ENCODE measurements around the gene TOMM22. TPM values are rescaled to one million over a fixed set of nuclear protein-coding genes. Genes with fewer than 3 reads are reported as not detected.

TOMM22 gene
- polyA plus RNA-seq, 4 donors = 42.5 to 82.5 (median 52.0) TPM

- WGBS, 3 donors = 87 to 89% (median 88%) methylated on average over 6 of the region's 6 CpGs
- peaks cover 0 to 13% (median 0%) of the 10 kb centered on the region in 3 donors for H3K4me1 ChIP-seq (ENCODE audit: control insufficient read depth in 3 of 3, insufficient read depth in 2 of 3, low read depth in 1 of 3, low read length in 2 of 3)
- no peak overlapping the region for H3K4me3 ChIP-seq (ENCODE audit: low read depth in 1 of 3, low read length in 3 of 3)
- H3K36me3 ChIP-seq (ENCODE audit: control insufficient read depth in 3 of 3, insufficient read depth in 2 of 3, low read depth in 1 of 3, low read length in 3 of 3) = peaks cover 32 to 97% (median 34%) of the 10 kb centered on the region in 3 donors
- DNase-seq = no peak
- H3K27ac ChIP-seq (ENCODE audit: low read depth in 1 of 3, low read length in 2 of 3) = no peak overlapping the region
- FAIRE-seq = no peak
- no peaks in the 10 kb centered on the region for H3K27me3 ChIP-seq (ENCODE audit: control insufficient read depth in 3 of 3, insufficient read depth in 3 of 3, low read length in 3 of 3)
- no peaks in the 10 kb centered on the region for H3K9me3 ChIP-seq (ENCODE audit: control insufficient read depth in 2 of 2, insufficient read depth in 1 of 2, low read depth in 1 of 2, low read length in 1 of 2)
Measured at GRCh38 chr22:38729946-38730345, 48.2 kb downstream of the TOMM22 start.

- 95 to 97% (median 96%) methylated on average over 12 to 13 of the region's 13 CpGs for whole genome bisulfite sequencing, 3 donors
- no peak for DNase-seq
- no peak overlapping the region for H3K27ac ChIP-seq (ENCODE audit: low read depth in 1 of 3, low read length in 2 of 3)
- no peak for FAIRE-seq
- no peak overlapping the region for H3K4me3 ChIP-seq (ENCODE audit: low read depth in 1 of 3, low read length in 3 of 3)
- H3K9me3 ChIP-seq (ENCODE audit: control insufficient read depth in 2 of 2, insufficient read depth in 1 of 2, low read depth in 1 of 2, low read length in 1 of 2) = no peaks in the 10 kb centered on the region
- H3K4me1 ChIP-seq (ENCODE audit: control insufficient read depth in 3 of 3, insufficient read depth in 2 of 3, low read depth in 1 of 3, low read length in 2 of 3) = peaks cover 0 to 13% (median 0%) of the 10 kb centered on the region in 3 donors
- peaks cover 32 to 100% (median 33%) of the 10 kb centered on the region in 3 donors for H3K36me3 ChIP-seq (ENCODE audit: control insufficient read depth in 3 of 3, insufficient read depth in 2 of 3, low read depth in 1 of 3, low read length in 3 of 3)
- no peaks in the 10 kb centered on the region for H3K27me3 ChIP-seq (ENCODE audit: control insufficient read depth in 3 of 3, insufficient read depth in 3 of 3, low read length in 3 of 3)
Measured at GRCh38 chr22:38730411-38730871, 48.7 kb downstream of the TOMM22 start.

- WGBS, 3 donors = 83 to 91% (median 84%) methylated on average over 6 of the region's 6 CpGs
- DNase-seq = no peak
- peaks cover 0 to 13% (median 0%) of the 10 kb centered on the region in 3 donors for H3K4me1 ChIP-seq (ENCODE audit: control insufficient read depth in 3 of 3, insufficient read depth in 2 of 3, low read depth in 1 of 3, low read length in 2 of 3)
Measured at GRCh38 chr22:38731703-38732161, 50.0 kb downstream of the TOMM22 start.

GRCh38 chr22:38732251-38732815, 50.6 kb downstream of the TOMM22 start:
- Histone ChIP-seq H3K36me3 (ENCODE audit: control insufficient read depth in 3 of 3, insufficient read depth in 2 of 3, low read depth in 1 of 3, low read length in 3 of 3) (peaks cover 21 to 100% (median 22%) of the 10 kb centered on the region in 3 donors), H3K9me3 (ENCODE audit: control insufficient read depth in 2 of 2, insufficient read depth in 1 of 2, low read depth in 1 of 2, low read length in 1 of 2) (no peaks in the 10 kb centered on the region), H3K27me3 (ENCODE audit: control insufficient read depth in 3 of 3, insufficient read depth in 3 of 3, low read length in 3 of 3) (no peaks in the 10 kb centered on the region), H3K4me1 (ENCODE audit: control insufficient read depth in 3 of 3, insufficient read depth in 2 of 3, low read depth in 1 of 3, low read length in 2 of 3) (peaks cover 0 to 13% (median 0%) of the 10 kb centered on the region in 3 donors), H3K27ac (ENCODE audit: low read depth in 1 of 3, low read length in 2 of 3) (no peak overlapping the region), H3K4me3 (ENCODE audit: low read depth in 1 of 3, low read length in 3 of 3) (no peak overlapping the region)
- WGBS, 3 donors = 60 to 74% (median 67%) methylated on average over 11 to 13 of the region's 13 CpGs
- FAIRE-seq = no peak
- DNase-seq = no peak

More at GRCh38 chr22:38731703-38732161, 50.0 kb downstream of the TOMM22 start:
- FAIRE-seq = no peak
- no peak overlapping the region for H3K27ac ChIP-seq (ENCODE audit: low read depth in 1 of 3, low read length in 2 of 3)
- H3K27me3 ChIP-seq (ENCODE audit: control insufficient read depth in 3 of 3, insufficient read depth in 3 of 3, low read length in 3 of 3) = no peaks in the 10 kb centered on the region
- H3K4me3 ChIP-seq (ENCODE audit: low read depth in 1 of 3, low read length in 3 of 3) = no peak overlapping the region
- H3K9me3 ChIP-seq (ENCODE audit: control insufficient read depth in 2 of 2, insufficient read depth in 1 of 2, low read depth in 1 of 2, low read length in 1 of 2) = no peaks in the 10 kb centered on the region
- peaks cover 26 to 100% (median 26%) of the 10 kb centered on the region in 3 donors for H3K36me3 ChIP-seq (ENCODE audit: control insufficient read depth in 3 of 3, insufficient read depth in 2 of 3, low read depth in 1 of 3, low read length in 3 of 3)

GRCh38 chr22:38733329-38733723, 51.6 kb downstream of the TOMM22 start:
- no peak overlapping the region for H3K4me3 ChIP-seq (ENCODE audit: low read depth in 1 of 3, low read length in 3 of 3)
- H3K4me1 ChIP-seq (ENCODE audit: control insufficient read depth in 3 of 3, insufficient read depth in 2 of 3, low read depth in 1 of 3, low read length in 2 of 3) = peaks cover 0 to 13% (median 0%) of the 10 kb centered on the region in 3 donors
- peak overlapping the region in 2 of 3 donors; percentile 47 to 80 for H3K27ac ChIP-seq (ENCODE audit: low read depth in 1 of 3, low read length in 2 of 3)
- no peaks in the 10 kb centered on the region for H3K27me3 ChIP-seq (ENCODE audit: control insufficient read depth in 3 of 3, insufficient read depth in 3 of 3, low read length in 3 of 3)
- H3K9me3 ChIP-seq (ENCODE audit: control insufficient read depth in 2 of 2, insufficient read depth in 1 of 2, low read depth in 1 of 2, low read length in 1 of 2) = no peaks in the 10 kb centered on the region
- peaks cover 18 to 100% (median 21%) of the 10 kb centered on the region in 3 donors for H3K36me3 ChIP-seq (ENCODE audit: control insufficient read depth in 3 of 3, insufficient read depth in 2 of 3, low read depth in 1 of 3, low read length in 3 of 3)
- FAIRE-seq (no peak), DNase-seq (peak; percentile 72 to 76)
- WGBS, 3 donors = 23 to 38% (median 28%) methylated on average over 4 of the region's 4 CpGs

- 22 to 54% (median 36%) methylated on average over 8 of the region's 8 CpGs for WGBS, 3 donors
- no peaks in the 10 kb centered on the region for H3K27me3 ChIP-seq (ENCODE audit: control insufficient read depth in 3 of 3, insufficient read depth in 3 of 3, low read length in 3 of 3)
- H3K27ac ChIP-seq (ENCODE audit: low read depth in 1 of 3, low read length in 2 of 3) = peak overlapping the region; percentile 41 to 80 (median 47)
- peaks cover 0 to 13% (median 0%) of the 10 kb centered on the region in 3 donors for H3K4me1 ChIP-seq (ENCODE audit: control insufficient read depth in 3 of 3, insufficient read depth in 2 of 3, low read depth in 1 of 3, low read length in 2 of 3)
- no peak for FAIRE-seq
- H3K4me3 ChIP-seq (ENCODE audit: low read depth in 1 of 3, low read length in 3 of 3) = no peak overlapping the region
- H3K36me3 ChIP-seq (ENCODE audit: control insufficient read depth in 3 of 3, insufficient read depth in 2 of 3, low read depth in 1 of 3, low read length in 3 of 3) = peaks cover 18 to 100% (median 24%) of the 10 kb centered on the region in 3 donors
- DNase-seq = peak; percentile 48 to 78
- no peaks in the 10 kb centered on the region for H3K9me3 ChIP-seq (ENCODE audit: control insufficient read depth in 2 of 2, insufficient read depth in 1 of 2, low read depth in 1 of 2, low read length in 1 of 2)
Measured at GRCh38 chr22:38733724-38734381, 52.1 kb downstream of the TOMM22 start.

GRCh38 chr22:38734421-38735100, 52.8 kb downstream of the TOMM22 start:
- peaks cover 19 to 100% (median 22%) of the 10 kb centered on the region in 3 donors for H3K36me3 ChIP-seq (ENCODE audit: control insufficient read depth in 3 of 3, insufficient read depth in 2 of 3, low read depth in 1 of 3, low read length in 3 of 3)

More at GRCh38 chr22:38734421-38735100, 52.8 kb downstream of the TOMM22 start:
- Histone ChIP-seq H3K4me3 (ENCODE audit: low read depth in 1 of 3, low read length in 3 of 3) (no peak overlapping the region), H3K27ac (ENCODE audit: low read depth in 1 of 3, low read length in 2 of 3) (peak overlapping the region; percentile 41 to 80 (median 47)), H3K27me3 (ENCODE audit: control insufficient read depth in 3 of 3, insufficient read depth in 3 of 3, low read length in 3 of 3) (no peaks in the 10 kb centered on the region), H3K4me1 (ENCODE audit: control insufficient read depth in 3 of 3, insufficient read depth in 2 of 3, low read depth in 1 of 3, low read length in 2 of 3) (peaks cover 0 to 13% (median 0%) of the 10 kb centered on the region in 3 donors), H3K9me3 (ENCODE audit: control insufficient read depth in 2 of 2, insufficient read depth in 1 of 2, low read depth in 1 of 2, low read length in 1 of 2) (no peaks in the 10 kb centered on the region)
- DNase-seq (no peak), FAIRE-seq (no peak)
- WGBS, 3 donors = 81 to 86% (median 84%) methylated on average over 13 of the region's 13 CpGs

Data from small intestine (tissue), 7 donors.